Measurements from ENCODE around the gene CAMTA1.

The CAMTA1 gene

GRCh38 chr1:7712731-7713323 lies 927.6 kb downstream of the CAMTA1 start:
- no peaks in the 10 kb centered on the region for H3K9me3 ChIP-seq (ENCODE audit: insufficient read depth, low read length)
- no peaks in the 10 kb centered on the region for H3K27me3 ChIP-seq (ENCODE audit: low read length)
- no peak overlapping the region for H3K4me2 ChIP-seq (ENCODE audit: low read depth, low read length, poor library complexity, severe bottlenecking)
- H3K36me3 ChIP-seq (ENCODE audit: low read length), result no peaks in the 10 kb centered on the region
- H3K27ac ChIP-seq (ENCODE audit: low read depth, low read length), result no peak overlapping the region
- H4K20me1 ChIP-seq (ENCODE audit: low read depth, low read length), result no peaks in the 10 kb centered on the region
- no peak overlapping the region for H3K4me3 ChIP-seq (ENCODE audit: insufficient read depth, low read length, poor library complexity, severe bottlenecking)
- H3K9me2 ChIP-seq (replicated peaks; ENCODE audit: insufficient read depth, low read length), result no peaks in the 10 kb centered on the region
- H3K79me2 ChIP-seq (ENCODE audit: insufficient read depth, low read length), result no peaks in the 10 kb centered on the region
- TF ChIP-seq, protein P1, sequence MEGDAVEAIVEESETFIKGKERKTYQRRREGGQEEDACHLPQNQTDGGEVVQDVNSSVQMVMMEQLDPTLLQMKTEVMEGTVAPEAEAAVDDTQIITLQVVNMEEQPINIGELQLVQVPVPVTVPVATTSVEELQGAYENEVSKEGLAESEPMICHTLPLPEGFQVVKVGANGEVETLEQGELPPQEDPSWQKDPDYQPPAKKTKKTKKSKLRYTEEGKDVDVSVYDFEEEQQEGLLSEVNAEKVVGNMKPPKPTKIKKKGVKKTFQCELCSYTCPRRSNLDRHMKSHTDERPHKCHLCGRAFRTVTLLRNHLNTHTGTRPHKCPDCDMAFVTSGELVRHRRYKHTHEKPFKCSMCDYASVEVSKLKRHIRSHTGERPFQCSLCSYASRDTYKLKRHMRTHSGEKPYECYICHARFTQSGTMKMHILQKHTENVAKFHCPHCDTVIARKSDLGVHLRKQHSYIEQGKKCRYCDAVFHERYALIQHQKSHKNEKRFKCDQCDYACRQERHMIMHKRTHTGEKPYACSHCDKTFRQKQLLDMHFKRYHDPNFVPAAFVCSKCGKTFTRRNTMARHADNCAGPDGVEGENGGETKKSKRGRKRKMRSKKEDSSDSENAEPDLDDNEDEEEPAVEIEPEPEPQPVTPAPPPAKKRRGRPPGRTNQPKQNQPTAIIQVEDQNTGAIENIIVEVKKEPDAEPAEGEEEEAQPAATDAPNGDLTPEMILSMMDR (IDR thresholded peaks at IDR 0.05; ENCODE audit: insufficient read depth, low read length, poor library complexity, severe bottlenecking), result no peak
- no peak for TF ChIP-seq EZH2phosphoT487 (conservative IDR thresholded peaks at IDR 0.05; ENCODE audit: low read length)
- no peak overlapping the region for H3K9ac ChIP-seq (ENCODE audit: low read length)
- no peaks in the 10 kb centered on the region for H3F3A ChIP-seq (ENCODE audit: insufficient read depth)
- no peak overlapping the region for H2AFZ ChIP-seq (ENCODE audit: low read depth, low read length, severe bottlenecking)

GRCh38 chr1:7716506-7716905 lies 931.3 kb downstream of the CAMTA1 start:
- Histone ChIP-seq H3K9ac (ENCODE audit: low read length) (no peak overlapping the region), H3K27ac (ENCODE audit: low read depth, low read length) (no peak overlapping the region), H3K9me2 (replicated peaks; ENCODE audit: insufficient read depth, low read length) (no peaks in the 10 kb centered on the region), H2AFZ (ENCODE audit: low read depth, low read length, severe bottlenecking) (no peak overlapping the region), H3K79me2 (ENCODE audit: insufficient read depth, low read length) (no peaks in the 10 kb centered on the region), H4K20me1 (ENCODE audit: low read depth, low read length) (no peaks in the 10 kb centered on the region), H3K9me3 (ENCODE audit: insufficient read depth, low read length) (no peaks in the 10 kb centered on the region), H3K36me3 (ENCODE audit: low read length) (no peaks in the 10 kb centered on the region), H3F3A (ENCODE audit: insufficient read depth) (no peaks in the 10 kb centered on the region), H3K4me3 (ENCODE audit: insufficient read depth, low read length, poor library complexity, severe bottlenecking) (no peak overlapping the region), H3K4me2 (ENCODE audit: low read depth, low read length, poor library complexity, severe bottlenecking) (no peak overlapping the region), H3K27me3 (ENCODE audit: low read length) (no peaks in the 10 kb centered on the region)
- TF ChIP-seq EZH2phosphoT487 (conservative IDR thresholded peaks at IDR 0.05; ENCODE audit: low read length), result no peak
- TF ChIP-seq, protein P1 (IDR thresholded peaks at IDR 0.05; ENCODE audit: insufficient read depth, low read length, poor library complexity, severe bottlenecking), result no peak

DNA sequence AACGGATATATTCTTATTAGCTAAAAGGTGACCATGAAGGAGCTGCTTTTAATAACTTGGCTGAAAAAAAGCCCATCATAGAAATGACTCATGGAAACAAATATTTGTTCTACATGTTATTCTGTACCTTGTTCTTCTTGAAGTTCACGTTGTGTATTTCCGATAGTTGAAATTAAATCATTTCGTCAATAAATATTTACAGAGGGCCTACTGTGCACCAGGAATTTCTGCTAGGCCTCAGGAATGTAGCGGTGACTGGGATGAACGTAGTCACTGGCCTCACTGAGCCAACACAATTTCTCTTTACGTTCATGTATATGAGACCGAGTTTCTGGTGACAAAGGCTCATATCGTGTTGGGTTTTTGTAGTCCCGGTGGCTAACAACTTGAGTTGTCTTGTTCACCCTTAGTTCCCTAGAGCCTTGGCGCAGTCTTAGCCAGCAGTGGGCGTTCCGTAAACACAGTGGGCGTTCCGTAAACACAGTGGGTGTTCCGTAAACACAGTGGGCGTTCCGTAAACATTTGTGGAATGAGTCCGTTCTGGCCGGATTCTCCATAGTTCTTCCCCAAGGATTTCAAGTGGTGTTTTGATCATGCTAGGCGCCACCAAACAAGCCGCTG lies 932.6 kb downstream of the CAMTA1 start:
- Histone ChIP-seq H3K36me3 (ENCODE audit: low read length) (no peaks in the 10 kb centered on the region), H3K79me2 (ENCODE audit: insufficient read depth, low read length) (no peaks in the 10 kb centered on the region), H3K9me2 (replicated peaks; ENCODE audit: insufficient read depth, low read length) (no peaks in the 10 kb centered on the region), H3K27me3 (ENCODE audit: low read length) (no peaks in the 10 kb centered on the region), H3K9me3 (ENCODE audit: insufficient read depth, low read length) (no peaks in the 10 kb centered on the region), H3K4me2 (ENCODE audit: low read depth, low read length, poor library complexity, severe bottlenecking) (no peak overlapping the region), H2AFZ (ENCODE audit: low read depth, low read length, severe bottlenecking) (no peak overlapping the region), H3K27ac (ENCODE audit: low read depth, low read length) (no peak overlapping the region), H3K4me3 (ENCODE audit: insufficient read depth, low read length, poor library complexity, severe bottlenecking) (no peak overlapping the region), H3F3A (ENCODE audit: insufficient read depth) (no peaks in the 10 kb centered on the region), H3K9ac (ENCODE audit: low read length) (no peak overlapping the region), H4K20me1 (ENCODE audit: low read depth, low read length) (no peaks in the 10 kb centered on the region)
- TF ChIP-seq, protein P1 (IDR thresholded peaks at IDR 0.05; ENCODE audit: insufficient read depth, low read length, poor library complexity, severe bottlenecking), result no peak
- no peak for TF ChIP-seq EZH2phosphoT487 (conservative IDR thresholded peaks at IDR 0.05; ENCODE audit: low read length)

Measured in SU-DHL-6 (cell line).